Omental fat pad (tissue), 4 donors: Measurements from ENCODE around the gene LPO. TPM values are rescaled to one million over a fixed set of nuclear protein-coding genes. Genes with fewer than 3 reads are reported as not detected.
A peak's percentile ranks its signal among the peaks of the same experiment; 100 is the strongest.

ENCODE experiments used
- ATAC-seq: fragments of 150-250 bp; one replicate; pipeline ENCODE4 v1.9.1; 2016; ENCODE audit warnings: mild to moderate bottlenecking, moderate library complexity; ENCODE audit not compliant: low FRiP score
- DNase-seq: peaks from one replicate; pipeline ENCODE4 v3.0.0-alpha.2; 2019; ENCODE audit warnings: low spot score
- total RNA-seq, 4 donors: library from RNA; depleted of rRNA; stranded (reverse); fragments of >200 nt; gene quantifications; one replicate each; pipeline ENCODE4 v1.1.0, GENCODE V29; 2016
- TF ChIP-seq, protein P1 (sequence below), 3 donors: fragments of 450-650 bp; IDR thresholded peaks; one replicate each; pipeline ENCODE4 v1.5.1; 2016 to 2017; ENCODE audit warnings: antibody characterized with exemption in 3 of 3, mild to moderate bottlenecking in 3 of 3, moderate library complexity in 2 of 3

Gene LPO
- total RNA-seq, 4 donors from 2014 or later = 0.46 TPM; not detected in 3

DNA sequence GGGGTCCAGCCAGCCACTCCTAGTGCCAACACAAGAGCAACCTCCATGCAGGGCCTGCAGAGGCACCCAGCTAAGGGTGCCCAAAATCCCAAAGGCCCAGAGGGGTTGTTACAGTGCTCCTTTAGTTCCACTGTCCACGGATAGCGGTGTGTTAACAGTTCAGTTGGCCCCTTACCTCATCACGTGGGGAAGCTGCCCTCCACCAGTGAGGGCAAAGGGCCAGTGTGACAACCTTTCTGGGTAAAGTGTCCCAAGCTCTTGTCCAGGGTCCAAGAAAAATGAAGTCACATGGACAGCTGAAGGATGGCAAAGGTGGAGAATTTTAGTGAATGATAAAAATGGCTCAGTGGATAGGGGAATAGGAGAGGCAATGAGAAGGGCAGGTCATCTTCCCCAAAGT is 10.7 kb upstream of the LPO start:
- no peak for ATAC-seq
- no peak for DNase-seq
- TF ChIP-seq, protein P1, sequence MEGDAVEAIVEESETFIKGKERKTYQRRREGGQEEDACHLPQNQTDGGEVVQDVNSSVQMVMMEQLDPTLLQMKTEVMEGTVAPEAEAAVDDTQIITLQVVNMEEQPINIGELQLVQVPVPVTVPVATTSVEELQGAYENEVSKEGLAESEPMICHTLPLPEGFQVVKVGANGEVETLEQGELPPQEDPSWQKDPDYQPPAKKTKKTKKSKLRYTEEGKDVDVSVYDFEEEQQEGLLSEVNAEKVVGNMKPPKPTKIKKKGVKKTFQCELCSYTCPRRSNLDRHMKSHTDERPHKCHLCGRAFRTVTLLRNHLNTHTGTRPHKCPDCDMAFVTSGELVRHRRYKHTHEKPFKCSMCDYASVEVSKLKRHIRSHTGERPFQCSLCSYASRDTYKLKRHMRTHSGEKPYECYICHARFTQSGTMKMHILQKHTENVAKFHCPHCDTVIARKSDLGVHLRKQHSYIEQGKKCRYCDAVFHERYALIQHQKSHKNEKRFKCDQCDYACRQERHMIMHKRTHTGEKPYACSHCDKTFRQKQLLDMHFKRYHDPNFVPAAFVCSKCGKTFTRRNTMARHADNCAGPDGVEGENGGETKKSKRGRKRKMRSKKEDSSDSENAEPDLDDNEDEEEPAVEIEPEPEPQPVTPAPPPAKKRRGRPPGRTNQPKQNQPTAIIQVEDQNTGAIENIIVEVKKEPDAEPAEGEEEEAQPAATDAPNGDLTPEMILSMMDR (IDR thresholded peaks at IDR 0.05) = no peak

DNA sequence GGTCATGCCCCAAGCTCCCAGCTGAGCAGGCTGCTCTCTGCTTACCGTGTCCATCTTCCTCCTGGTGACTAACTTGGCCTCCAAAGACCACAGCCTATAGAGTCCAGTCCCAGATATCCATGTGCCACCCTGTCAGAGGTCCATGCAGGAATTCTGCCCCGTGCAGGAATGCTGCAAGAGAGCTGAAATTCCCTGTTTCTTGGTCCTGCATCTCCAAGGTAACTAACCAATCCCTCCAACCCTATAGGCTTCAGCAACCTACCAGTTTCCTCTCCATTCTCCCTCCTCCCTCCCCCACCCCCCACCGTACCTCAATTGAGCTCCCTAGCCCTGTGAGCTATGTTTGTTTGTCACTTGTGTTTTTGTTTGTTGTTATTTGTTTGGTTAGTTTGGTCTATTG is 9.7 kb upstream of the LPO start:
- no peak for ATAC-seq

DNA sequence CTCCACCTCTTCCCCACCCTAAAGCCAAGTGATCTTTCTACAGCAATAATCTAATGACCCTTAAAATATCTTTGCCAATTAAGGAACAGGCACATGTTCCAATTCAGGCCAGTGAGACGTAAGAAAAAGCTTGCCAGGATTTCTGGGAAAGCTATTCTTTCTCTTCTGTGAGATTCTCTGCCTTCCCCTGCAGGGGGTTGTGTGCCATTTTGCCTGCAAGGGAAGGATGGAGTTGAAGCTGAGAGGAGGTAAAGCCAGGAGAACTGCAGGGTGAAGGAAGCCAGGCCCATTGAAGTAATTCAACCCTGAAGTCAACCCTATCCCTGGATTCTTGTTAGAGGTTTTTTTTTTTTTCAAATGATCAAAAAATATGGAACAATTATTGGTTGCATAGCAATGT is 9.0 kb upstream of the LPO start:
- ATAC-seq (no peak), DNase-seq (no peak)
- TF ChIP-seq, protein P1 (IDR thresholded peaks at IDR 0.05) = no peak

More for the DNA sequence above, 9.7 kb upstream of the LPO start:
- TF ChIP-seq, protein P1 (IDR thresholded peaks at IDR 0.05) = no peak
- DNase-seq = no peak

DNA sequence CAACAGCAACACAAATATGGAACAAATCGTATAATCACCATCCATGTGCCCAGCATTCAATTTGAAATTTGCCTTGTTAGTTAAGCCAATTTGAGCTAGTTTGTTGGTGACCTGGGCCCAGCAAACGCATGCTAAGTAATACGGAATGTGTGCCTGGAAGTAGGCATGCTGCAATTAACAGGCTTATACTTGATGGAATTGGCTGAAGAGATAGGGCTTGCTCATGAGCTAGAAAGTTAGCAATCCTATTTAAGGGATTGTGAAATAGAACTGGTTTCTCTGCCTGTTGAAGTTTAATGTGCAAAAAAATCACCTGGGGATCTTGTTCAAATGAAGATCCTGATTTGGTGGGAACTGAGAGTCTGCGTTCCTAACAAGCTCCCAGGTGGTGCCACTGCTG is 8.5 kb upstream of the LPO start:
- TF ChIP-seq, protein P1 (IDR thresholded peaks at IDR 0.05) = no peak
- no peak for DNase-seq
- ATAC-seq = no peak

DNA sequence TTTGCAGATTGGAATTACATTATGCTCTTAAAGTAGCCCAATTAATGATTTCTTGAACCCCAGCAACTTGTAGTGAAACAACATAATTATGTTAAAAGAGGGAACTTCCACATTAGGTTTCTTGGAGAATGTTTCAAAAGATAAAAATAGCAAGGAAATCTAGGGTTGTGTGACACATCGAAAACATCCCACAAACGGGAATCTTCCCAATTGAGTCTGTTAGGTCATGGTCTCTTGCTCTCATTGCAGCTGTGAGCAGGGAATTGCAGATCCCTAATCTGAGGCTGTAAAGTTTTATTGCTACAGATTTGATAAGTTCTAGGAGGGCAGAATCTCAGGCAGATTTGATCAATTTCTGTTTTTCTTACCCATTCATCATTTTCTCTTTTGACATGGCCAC is 6.7 kb upstream of the LPO start:
- ATAC-seq = no peak
- TF ChIP-seq, protein P1 (IDR thresholded peaks at IDR 0.05) = no peak
- no peak for DNase-seq

DNA sequence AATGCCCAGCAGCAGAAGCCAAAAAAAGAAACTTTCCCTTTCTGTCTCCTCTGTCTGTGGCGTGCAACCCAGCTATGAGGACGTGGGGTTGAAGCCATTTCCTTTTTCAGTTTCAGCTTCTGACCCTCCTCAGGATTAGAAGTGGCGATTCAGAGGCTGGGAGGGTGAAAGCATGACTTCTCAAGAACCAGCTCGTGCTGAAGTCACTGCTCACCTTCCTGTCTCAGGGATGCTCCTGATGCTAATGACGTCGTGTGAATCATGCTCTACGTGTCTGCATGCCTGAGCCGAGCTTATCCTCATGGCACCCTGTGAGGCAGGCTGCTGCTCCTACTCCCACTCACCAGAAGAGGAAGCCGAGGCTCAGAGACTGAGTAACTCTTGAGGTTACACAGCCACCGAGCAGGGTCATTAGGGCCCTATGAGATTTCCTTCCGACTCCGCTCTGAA is 5.7 kb upstream of the LPO start:
- DNase-seq = no peak
- ATAC-seq = peak; percentile 21
- TF ChIP-seq, protein P1 (IDR thresholded peaks at IDR 0.05) = no peak

DNA sequence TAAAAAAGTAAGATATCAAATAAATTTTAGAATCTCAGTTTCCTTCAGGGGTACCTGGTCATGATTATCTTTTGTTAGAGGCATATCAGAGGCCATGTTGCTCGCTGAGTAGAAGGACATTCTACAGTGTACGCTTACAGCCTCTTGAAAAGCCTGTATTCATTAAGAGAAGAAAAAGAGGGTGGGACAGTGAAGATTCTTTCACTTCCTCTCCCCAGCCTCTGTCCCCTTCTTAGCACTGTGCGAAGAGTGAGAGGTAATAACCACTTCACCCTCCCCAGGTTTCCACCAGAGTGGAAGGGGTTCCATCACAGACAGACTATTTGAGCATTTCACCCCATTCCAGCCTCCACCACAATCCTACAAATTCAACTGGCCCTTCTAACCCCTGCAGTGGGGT is 4.8 kb upstream of the LPO start:
- ATAC-seq = no peak
- TF ChIP-seq, protein P1 (IDR thresholded peaks at IDR 0.05) = no peak
- DNase-seq = no peak
